LoVo (cell line): ENCODE data around the gene TBR1.

Source experiments
- DNase-seq: peaks from one replicate; pipeline ENCODE4 v3.0.0-alpha.2; 2016; ENCODE audit warnings: low spot score

The TBR1 gene

GRCh38 chr2:161415034-161415986 is 787 bp upstream of the TBR1 start:
- DNase-seq, result no peak

- no peak for DNase-seq
Observed at GRCh38 chr2:161416708-161417437, 776 bp downstream of the TBR1 start.

- no peak for DNase-seq
Observed at GRCh38 chr2:161417438-161418274, 1.6 kb downstream of the TBR1 start.

- DNase-seq, result no peak
Observed at GRCh38 chr2:161418275-161418714, 2.2 kb downstream of the TBR1 start.

GRCh38 chr2:161418715-161419637 is 2.9 kb downstream of the TBR1 start:
- no peak for DNase-seq

- no peak for DNase-seq
Observed at GRCh38 chr2:161419638-161420190, 3.6 kb downstream of the TBR1 start.

GRCh38 chr2:161420406-161421074 is 4.4 kb downstream of the TBR1 start:
- DNase-seq, result no peak

GRCh38 chr2:161421686-161422085 is 5.6 kb downstream of the TBR1 start:
- no peak for DNase-seq

GRCh38 chr2:161422816-161423403 is 6.8 kb downstream of the TBR1 start:
- DNase-seq, result no peak

GRCh38 chr2:161423421-161424393 is 7.6 kb downstream of the TBR1 start:
- no peak for DNase-seq

- no peak for DNase-seq
Observed at GRCh38 chr2:161424394-161424769, 8.3 kb downstream of the TBR1 start.

- DNase-seq, result no peak
Observed at GRCh38 chr2:161424891-161425727, 9.0 kb downstream of the TBR1 start.

GRCh38 chr2:161425728-161426454 is 9.8 kb downstream of the TBR1 start:
- no peak for DNase-seq

GRCh38 chr2:161426455-161426921 is 10.4 kb downstream of the TBR1 start:
- DNase-seq, result no peak

GRCh38 chr2:161426922-161427663 is 11.0 kb downstream of the TBR1 start:
- DNase-seq, result no peak
